ENCODE data around the gene ARHGAP18.
"Not testable (repeated sequence)": the region's sequence is repeated elsewhere in the genome, so short reads cannot be mapped to it uniquely, and the experiment has no call there.

ARHGAP18 gene

DNA sequence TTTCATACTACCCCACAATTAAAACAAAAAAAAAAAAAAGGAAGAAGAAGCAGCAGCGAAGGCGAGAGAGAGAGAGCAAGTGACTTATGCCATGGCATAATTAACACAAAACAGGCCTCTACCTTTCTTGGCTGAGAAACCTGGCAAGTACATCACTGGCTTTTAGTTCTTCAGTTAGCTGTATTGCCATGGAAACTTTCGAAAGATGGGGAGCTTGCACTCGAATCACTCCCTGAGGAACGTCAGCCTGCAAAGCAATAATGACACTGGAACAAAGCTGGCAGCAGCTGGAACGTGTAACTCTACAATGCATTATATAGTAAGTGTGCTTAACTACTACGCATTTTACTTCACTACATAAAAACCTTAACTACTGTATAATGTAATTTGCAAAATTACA is 126.1 kb downstream of the ARHGAP18 start:
- H3K9me3 ChIP-seq (ENCODE audit: control insufficient read depth in 5 of 5, low read length in 5 of 5) = no peaks in the 10 kb centered on the region
- H3K9ac ChIP-seq (ENCODE audit: low read length in 5 of 5) = no peak overlapping the region
- H3K36me3 ChIP-seq (ENCODE audit: control insufficient read depth in 5 of 5, insufficient read depth in 5 of 5, low read length in 5 of 5) = peaks cover 2 to 31% (median 22%) of the 10 kb centered on the region in 5 donors
- H3K27ac ChIP-seq (ENCODE audit: low read depth, low read length) = no peak overlapping the region
- H3K27me3 ChIP-seq (ENCODE audit: control insufficient read depth in 5 of 5, insufficient read depth in 4 of 5, low read length in 5 of 5) = no peaks in the 10 kb centered on the region
- H3K4me1 ChIP-seq (ENCODE audit: control insufficient read depth in 5 of 5, insufficient read depth in 5 of 5, low read length in 5 of 5) = no peaks in the 10 kb centered on the region
- H3K4me3 ChIP-seq (ENCODE audit: low read depth in 1 of 5, low read length in 5 of 5) = no peak overlapping the region

GRCh38 chr6:129578315-129578714 is 131.7 kb downstream of the ARHGAP18 start:
- Histone ChIP-seq H3K9me3 (ENCODE audit: control insufficient read depth in 5 of 5, low read length in 5 of 5) (no peaks in the 10 kb centered on the region), H3K4me1 (ENCODE audit: control insufficient read depth in 5 of 5, insufficient read depth in 5 of 5, low read length in 5 of 5) (peaks cover 0 to 6% (median 0%) of the 10 kb centered on the region in 5 donors), H3K27me3 (ENCODE audit: control insufficient read depth in 5 of 5, insufficient read depth in 4 of 5, low read length in 5 of 5) (no peaks in the 10 kb centered on the region), H3K4me3 (ENCODE audit: low read depth in 1 of 5, low read length in 5 of 5) (no peak overlapping the region), H3K27ac (ENCODE audit: low read depth, low read length) (no peak overlapping the region), H3K36me3 (ENCODE audit: control insufficient read depth in 5 of 5, insufficient read depth in 5 of 5, low read length in 5 of 5) (peaks cover 2 to 29% (median 26%) of the 10 kb centered on the region in 5 donors), H3K9ac (ENCODE audit: low read length in 5 of 5) (no peak overlapping the region)

GRCh38 chr6:129577691-129578090 is 132.3 kb downstream of the ARHGAP18 start:
- Histone ChIP-seq H3K27ac (ENCODE audit: low read depth, low read length) (no peak overlapping the region), H3K4me1 (ENCODE audit: control insufficient read depth in 5 of 5, insufficient read depth in 5 of 5, low read length in 5 of 5) (peaks cover 0 to 6% (median 0%) of the 10 kb centered on the region in 5 donors), H3K36me3 (ENCODE audit: control insufficient read depth in 5 of 5, insufficient read depth in 5 of 5, low read length in 5 of 5) (peaks cover 2 to 29% (median 20%) of the 10 kb centered on the region in 5 donors), H3K9ac (ENCODE audit: low read length in 5 of 5) (no peak overlapping the region), H3K4me3 (ENCODE audit: low read depth in 1 of 5, low read length in 5 of 5) (no peak overlapping the region), H3K9me3 (ENCODE audit: control insufficient read depth in 5 of 5, low read length in 5 of 5) (no peaks in the 10 kb centered on the region), H3K27me3 (ENCODE audit: control insufficient read depth in 5 of 5, insufficient read depth in 4 of 5, low read length in 5 of 5) (no peaks in the 10 kb centered on the region)

GRCh38 chr6:129576456-129576855 is 133.5 kb downstream of the ARHGAP18 start:
- H3K27me3 ChIP-seq (ENCODE audit: control insufficient read depth in 5 of 5, insufficient read depth in 4 of 5, low read length in 5 of 5) = no peaks in the 10 kb centered on the region
- H3K4me3 ChIP-seq (ENCODE audit: low read depth in 1 of 5, low read length in 5 of 5) = no peak overlapping the region
- H3K27ac ChIP-seq (ENCODE audit: low read depth, low read length) = no peak overlapping the region
- peaks cover 2 to 18% (median 8%) of the 10 kb centered on the region in 5 donors for H3K36me3 ChIP-seq (ENCODE audit: control insufficient read depth in 5 of 5, insufficient read depth in 5 of 5, low read length in 5 of 5)
- peaks cover 0 to 6% (median 0%) of the 10 kb centered on the region in 5 donors for H3K4me1 ChIP-seq (ENCODE audit: control insufficient read depth in 5 of 5, insufficient read depth in 5 of 5, low read length in 5 of 5)
- no peaks in the 10 kb centered on the region for H3K9me3 ChIP-seq (ENCODE audit: control insufficient read depth in 5 of 5, low read length in 5 of 5)
- H3K9ac ChIP-seq (ENCODE audit: low read length in 5 of 5) = no peak overlapping the region

- Histone ChIP-seq H3K4me3 (ENCODE audit: low read depth in 1 of 5, low read length in 5 of 5) (peak overlapping the region; percentile 23 to 62 (median 40)), H3K36me3 (ENCODE audit: control insufficient read depth in 5 of 5, insufficient read depth in 5 of 5, low read length in 5 of 5) (peaks cover 2 to 15% (median 7%) of the 10 kb centered on the region in 5 donors), H3K9me3 (ENCODE audit: control insufficient read depth in 5 of 5, low read length in 5 of 5) (peaks cover 0 to 3% (median 0%) of the 10 kb centered on the region in 5 donors), H3K4me1 (ENCODE audit: control insufficient read depth in 5 of 5, insufficient read depth in 5 of 5, low read length in 5 of 5) (peaks cover 0 to 6% (median 0%) of the 10 kb centered on the region in 5 donors), H3K27me3 (ENCODE audit: control insufficient read depth in 5 of 5, insufficient read depth in 4 of 5, low read length in 5 of 5) (no peaks in the 10 kb centered on the region), H3K27ac (ENCODE audit: low read depth, low read length) (no peak overlapping the region), H3K9ac (ENCODE audit: low read length in 5 of 5) (peak overlapping the region in 2 of 5 donors; percentile 12 to 55)
Observed at GRCh38 chr6:129575378-129576118, 134.4 kb downstream of the ARHGAP18 start.

DNA sequence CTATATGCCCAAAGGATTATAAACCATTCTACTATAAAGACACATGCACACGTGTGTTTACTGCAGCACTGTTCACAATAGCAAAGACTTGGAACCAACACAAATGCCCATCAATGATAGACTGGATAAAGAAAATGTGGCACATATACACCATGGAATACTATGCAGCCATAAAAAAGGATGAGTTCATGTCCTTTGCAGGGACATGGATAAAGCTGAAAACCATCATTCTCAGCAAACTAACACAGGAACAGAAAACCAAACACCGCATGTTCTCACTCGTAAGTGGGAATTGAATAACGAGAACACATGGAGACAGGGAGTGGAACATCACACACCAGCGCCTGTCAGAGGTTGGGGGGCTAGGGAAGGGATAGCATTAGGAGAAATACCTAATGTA is 135.4 kb downstream of the ARHGAP18 start:
- H3K4me1 ChIP-seq (ENCODE audit: control insufficient read depth in 5 of 5, insufficient read depth in 5 of 5, low read length in 5 of 5); H3K4me3 ChIP-seq (ENCODE audit: low read depth in 1 of 5, low read length in 5 of 5); H3K27me3 ChIP-seq (ENCODE audit: control insufficient read depth in 5 of 5, insufficient read depth in 4 of 5, low read length in 5 of 5); H3K9me3 ChIP-seq (ENCODE audit: control insufficient read depth in 5 of 5, low read length in 5 of 5); H3K27ac ChIP-seq (ENCODE audit: low read depth, low read length); H3K36me3 ChIP-seq (ENCODE audit: control insufficient read depth in 5 of 5, insufficient read depth in 5 of 5, low read length in 5 of 5); H3K9ac ChIP-seq (ENCODE audit: low read length in 5 of 5): not testable (repeated sequence)

DNA sequence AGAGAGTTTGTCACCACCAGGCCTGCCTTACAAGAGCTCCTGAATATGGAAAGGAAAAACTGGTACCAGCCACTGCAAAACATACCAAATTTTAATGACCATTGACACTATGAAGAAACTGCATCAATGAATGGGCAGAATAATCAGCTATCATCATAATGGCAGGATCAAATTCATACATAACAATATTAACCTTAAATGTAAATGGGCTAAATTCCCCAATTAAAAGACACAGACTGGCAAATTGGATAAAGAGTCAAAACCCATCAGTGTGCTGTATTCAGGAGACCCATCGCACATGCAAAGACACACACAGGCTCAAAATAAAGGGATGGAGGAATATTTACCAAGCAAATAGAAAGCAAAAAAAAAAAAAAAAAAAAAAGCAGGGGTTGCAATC is 139.0 kb downstream of the ARHGAP18 start:
- not testable (repeated sequence) for H3K4me3 ChIP-seq (ENCODE audit: low read depth in 1 of 5, low read length in 5 of 5); H3K36me3 ChIP-seq (ENCODE audit: control insufficient read depth in 5 of 5, insufficient read depth in 5 of 5, low read length in 5 of 5); H3K27ac ChIP-seq (ENCODE audit: low read depth, low read length); H3K9me3 ChIP-seq (ENCODE audit: control insufficient read depth in 5 of 5, low read length in 5 of 5); H3K4me1 ChIP-seq (ENCODE audit: control insufficient read depth in 5 of 5, insufficient read depth in 5 of 5, low read length in 5 of 5); H3K27me3 ChIP-seq (ENCODE audit: control insufficient read depth in 5 of 5, insufficient read depth in 4 of 5, low read length in 5 of 5); H3K9ac ChIP-seq (ENCODE audit: low read length in 5 of 5)

DNA sequence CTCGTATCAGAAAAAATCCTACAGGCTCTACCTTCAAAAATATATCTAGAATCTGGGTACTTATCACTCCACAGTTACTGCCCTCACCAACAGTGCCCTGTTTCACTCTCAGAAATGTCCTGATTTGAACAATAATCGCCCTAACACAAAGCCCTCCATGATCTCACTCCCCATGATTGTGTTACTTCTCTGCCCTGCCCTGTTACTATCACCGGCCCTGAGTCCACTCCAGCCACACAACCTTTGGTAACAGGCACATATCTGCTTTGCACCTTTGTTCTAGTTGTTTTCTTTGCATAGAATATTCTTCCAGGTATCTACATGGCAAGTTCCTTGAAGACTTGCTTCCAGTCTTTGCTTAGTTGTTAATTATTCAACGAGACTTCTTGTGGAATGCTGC is 142.0 kb downstream of the ARHGAP18 start:
- Histone ChIP-seq H3K36me3 (ENCODE audit: control insufficient read depth in 5 of 5, insufficient read depth in 5 of 5, low read length in 5 of 5) (no peaks in the 10 kb centered on the region), H3K4me3 (ENCODE audit: low read depth in 1 of 5, low read length in 5 of 5) (no peak overlapping the region), H3K9ac (ENCODE audit: low read length in 5 of 5) (no peak overlapping the region), H3K9me3 (ENCODE audit: control insufficient read depth in 5 of 5, low read length in 5 of 5) (peaks cover 0 to 3% (median 0%) of the 10 kb centered on the region in 5 donors), H3K4me1 (ENCODE audit: control insufficient read depth in 5 of 5, insufficient read depth in 5 of 5, low read length in 5 of 5) (peaks cover 0 to 2% (median 0%) of the 10 kb centered on the region in 5 donors), H3K27me3 (ENCODE audit: control insufficient read depth in 5 of 5, insufficient read depth in 4 of 5, low read length in 5 of 5) (no peaks in the 10 kb centered on the region), H3K27ac (ENCODE audit: low read depth, low read length) (no peak overlapping the region)

DNA sequence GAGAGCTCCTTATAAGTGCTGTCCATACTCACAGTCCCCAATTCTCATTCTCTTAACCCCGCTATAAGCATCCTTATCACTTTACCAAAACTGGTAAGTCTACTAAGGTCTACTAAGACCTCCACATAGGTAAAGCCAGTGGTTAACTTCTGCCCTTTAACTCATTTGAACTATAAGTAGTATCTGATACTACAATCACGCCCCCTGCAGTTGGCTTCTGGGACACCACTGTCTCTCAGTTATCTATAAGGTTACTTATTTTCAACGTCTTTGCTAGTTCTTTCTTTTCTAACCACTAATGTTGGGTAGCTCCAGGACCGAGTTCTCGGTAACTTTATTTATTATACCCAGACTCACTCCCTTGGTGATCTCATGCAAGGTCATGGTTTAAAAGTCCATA is 142.6 kb downstream of the ARHGAP18 start:
- no peak overlapping the region for H3K27ac ChIP-seq (ENCODE audit: low read depth, low read length)
- H3K9ac ChIP-seq (ENCODE audit: low read length in 5 of 5) = no peak overlapping the region

GRCh38 chr6:129565811-129566210 is 144.2 kb downstream of the ARHGAP18 start:
- no peak overlapping the region for H3K4me3 ChIP-seq (ENCODE audit: low read depth in 1 of 5, low read length in 5 of 5)
- H3K4me1 ChIP-seq (ENCODE audit: control insufficient read depth in 5 of 5, insufficient read depth in 5 of 5, low read length in 5 of 5) = peaks cover 0 to 5% (median 0%) of the 10 kb centered on the region in 5 donors
- no peaks in the 10 kb centered on the region for H3K36me3 ChIP-seq (ENCODE audit: control insufficient read depth in 5 of 5, insufficient read depth in 5 of 5, low read length in 5 of 5)
- no peak overlapping the region for H3K27ac ChIP-seq (ENCODE audit: low read depth, low read length)
- no peaks in the 10 kb centered on the region for H3K27me3 ChIP-seq (ENCODE audit: control insufficient read depth in 5 of 5, insufficient read depth in 4 of 5, low read length in 5 of 5)
- no peak overlapping the region for H3K9ac ChIP-seq (ENCODE audit: low read length in 5 of 5)
- peaks cover 0 to 1% (median 0%) of the 10 kb centered on the region in 5 donors for H3K9me3 ChIP-seq (ENCODE audit: control insufficient read depth in 5 of 5, low read length in 5 of 5)

More for the DNA sequence above, 142.6 kb downstream of the ARHGAP18 start:
- no peaks in the 10 kb centered on the region for H3K36me3 ChIP-seq (ENCODE audit: control insufficient read depth in 5 of 5, insufficient read depth in 5 of 5, low read length in 5 of 5)
- peaks cover 0 to 5% (median 0%) of the 10 kb centered on the region in 5 donors for H3K4me1 ChIP-seq (ENCODE audit: control insufficient read depth in 5 of 5, insufficient read depth in 5 of 5, low read length in 5 of 5)
- no peaks in the 10 kb centered on the region for H3K27me3 ChIP-seq (ENCODE audit: control insufficient read depth in 5 of 5, insufficient read depth in 4 of 5, low read length in 5 of 5)
- no peak overlapping the region for H3K4me3 ChIP-seq (ENCODE audit: low read depth in 1 of 5, low read length in 5 of 5)
- peaks cover 0 to 3% (median 0%) of the 10 kb centered on the region in 5 donors for H3K9me3 ChIP-seq (ENCODE audit: control insufficient read depth in 5 of 5, low read length in 5 of 5)

Measured in subcutaneous abdominal adipose tissue (tissue), 5 donors.